ENCODE measurements around the gene CLK4.

- TF ChIP-seq EZH2 (IDR thresholded peaks at IDR 0.05) = no peak
- TF ChIP-seq POLR2AphosphoS5 (IDR thresholded peaks at IDR 0.05; ENCODE audit: borderline replicate concordance, low read depth, low read length) = no peak
- no peak for TF ChIP-seq FOXP2 (optimal IDR thresholded peaks at IDR 0.05; ENCODE audit: control extremely low read depth, extremely low read length, insufficient read depth)
Measured at GRCh38 chr5:178606269-178606668, 20.6 kb downstream of the CLK4 start.

Measured in SK-N-MC (cell line).